Thoracic aorta (tissue), 2 donors: ENCODE measurements around the gene LPGAT1. TPM values are rescaled to one million over a fixed set of nuclear protein-coding genes. Genes with fewer than 3 reads are reported as not detected.
"Not testable (repeated sequence)": the region's sequence is repeated elsewhere in the genome, so short reads cannot be mapped to it uniquely, and the experiment has no call there.

Experiments
- ATAC-seq: fragments of 150-250 bp; one replicate; pipeline ENCODE4 v1.8.0; 2017; ENCODE audit warnings: low read depth; ENCODE audit not compliant: insufficient number of reproducible peaks, low FRiP score
- DNase-seq: peaks from one replicate; pipeline ENCODE4 v3.0.0-alpha.2; 2020; ENCODE audit warnings: low spot score
- H3K27ac ChIP-seq, 2 donors: fragments of 200-600 bp; sonication (generic); 1 replicate in 1 of 2; 2 replicates in 1 of 2; pipeline ENCODE4 v1.5.1; 2016; ENCODE audit warnings: mild to moderate bottlenecking in 2 of 2, moderate library complexity in 2 of 2
- H3K27me3 ChIP-seq: fragments of 200-600 bp; sonication (generic); replicated peaks from 2 replicates; pipeline ENCODE4 v1.6.0; 2016; ENCODE audit warnings: mild to moderate bottlenecking; ENCODE audit not compliant: insufficient read depth
- H3K36me3 ChIP-seq: fragments of 200-600 bp; sonication (generic); one replicate; pipeline ENCODE4 v1.5.1; 2016
- H3K4me1 ChIP-seq, 2 donors: fragments of 200-600 bp; sonication (generic); 1 replicate in 1 of 2; 2 replicates in 1 of 2; pipeline versions ENCODE4 v1.5.1 to v1.6.0; 2016; ENCODE audit warnings: low read depth in 2 of 2, mild to moderate bottlenecking in 1 of 2; ENCODE audit not compliant: control insufficient read depth in 1 of 2
- H3K4me3 ChIP-seq: fragments of 200-600 bp; sonication (generic); 2 replicates; pipeline ENCODE4 v1.5.1; 2016; ENCODE audit warnings: mild to moderate bottlenecking
- H3K9me3 ChIP-seq: fragments of 200-600 bp; sonication (generic); 2 replicates; pipeline ENCODE4 v1.5.1; 2016
- CTCF ChIP-seq: fragments of 200-600 bp; sonication (generic); IDR thresholded peaks from one replicate; pipeline ENCODE4 v1.5.1; 2019; ENCODE audit warnings: antibody characterized with exemption
- total RNA-seq, 2 donors: library from RNA; depleted of rRNA; stranded (reverse); fragments of >200 nt; gene quantifications; one replicate each; pipeline versions ENCODE4 v1.1.0 to v1.2.3, GENCODE V29; 2016

Gene LPGAT1
- total RNA-seq, 2 donors from 2014 or later = 32.5 to 48.0 TPM

- no peaks in the 10 kb centered on the region for H3K27me3 ChIP-seq
- H3K4me3 ChIP-seq = no peak overlapping the region
- H3K9me3 ChIP-seq = no peaks in the 10 kb centered on the region
- no peak for TF ChIP-seq CTCF
- ATAC-seq (no peak), DNase-seq (no peak)
- no peaks in the 10 kb centered on the region for H3K36me3 ChIP-seq
- no peak overlapping the region for H3K27ac ChIP-seq
- no peaks in the 10 kb centered on the region for H3K4me1 ChIP-seq
Observed at GRCh38 chr1:211874521-211875347, 44.2 kb upstream of the LPGAT1 start.

GRCh38 chr1:211873731-211874130 is 43.2 kb upstream of the LPGAT1 start:
- H3K9me3 ChIP-seq, DNase-seq, H3K27me3 ChIP-seq, H3K27ac ChIP-seq, H3K4me3 ChIP-seq, H3K36me3 ChIP-seq, H3K4me1 ChIP-seq, ATAC-seq: not testable (repeated sequence)

GRCh38 chr1:211870156-211870555 is 39.6 kb upstream of the LPGAT1 start:
- Histone ChIP-seq H3K4me3 (no peak overlapping the region), H3K27me3 (no peaks in the 10 kb centered on the region), H3K36me3 (no peaks in the 10 kb centered on the region), H3K9me3 (no peaks in the 10 kb centered on the region), H3K27ac (no peak overlapping the region), H3K4me1 (no peaks in the 10 kb centered on the region)
- ATAC-seq (no peak), DNase-seq (no peak)
- no peak for TF ChIP-seq CTCF

DNA sequence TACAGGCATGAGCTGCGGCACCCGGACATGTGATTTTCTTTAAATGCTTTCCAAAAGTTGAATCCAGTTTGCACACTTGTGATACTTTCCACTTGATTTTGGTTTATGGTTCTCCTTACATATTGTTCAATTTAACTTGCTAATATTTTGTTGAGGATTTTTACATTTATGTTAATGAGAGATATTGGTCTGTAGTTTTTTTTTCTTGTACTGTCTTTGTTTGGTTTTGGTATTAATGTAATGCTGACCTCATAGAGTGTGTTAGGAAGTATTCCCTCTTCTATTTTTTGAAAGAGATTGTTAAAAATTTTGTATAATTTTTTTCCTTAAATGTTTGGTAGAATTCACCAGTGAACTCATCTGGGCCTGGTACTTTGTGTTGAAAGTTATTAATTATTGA is 34.6 kb upstream of the LPGAT1 start:
- no peaks in the 10 kb centered on the region for H3K4me1 ChIP-seq
- no peak for TF ChIP-seq CTCF
- H3K4me3 ChIP-seq = no peak overlapping the region
- ATAC-seq (no peak), DNase-seq (no peak)
- H3K27me3 ChIP-seq = no peaks in the 10 kb centered on the region
- no peaks in the 10 kb centered on the region for H3K9me3 ChIP-seq
- H3K27ac ChIP-seq = no peak overlapping the region
- no peaks in the 10 kb centered on the region for H3K36me3 ChIP-seq

GRCh38 chr1:211859405-211859804 is 28.8 kb upstream of the LPGAT1 start:
- Histone ChIP-seq H3K36me3 (no peaks in the 10 kb centered on the region), H3K27ac (no peak overlapping the region), H3K27me3 (no peaks in the 10 kb centered on the region), H3K4me1 (no peaks in the 10 kb centered on the region), H3K9me3 (no peaks in the 10 kb centered on the region), H3K4me3 (no peak overlapping the region)
- TF ChIP-seq CTCF = no peak
- ATAC-seq (no peak), DNase-seq (no peak)

DNA sequence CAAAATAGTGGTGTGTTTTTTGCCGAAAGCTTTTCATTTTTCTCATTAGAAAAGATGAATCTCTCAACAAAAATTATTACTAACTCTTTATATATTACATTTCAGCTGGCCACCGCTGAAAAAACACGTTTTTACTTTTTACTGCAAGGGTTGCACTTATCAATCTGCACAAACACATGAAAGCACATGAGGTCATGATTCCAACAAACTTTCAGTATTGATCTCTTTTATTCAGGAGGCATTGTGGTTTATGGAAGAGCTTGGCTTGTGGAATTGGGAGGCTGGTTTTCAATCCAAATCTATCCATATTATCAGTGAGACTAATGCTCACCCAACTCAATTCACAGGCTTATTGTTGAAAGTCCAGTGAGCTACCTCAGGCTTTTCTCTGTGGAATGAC is 20.6 kb upstream of the LPGAT1 start:
- no peaks in the 10 kb centered on the region for H3K9me3 ChIP-seq
- H3K27ac ChIP-seq = no peak overlapping the region
- no peaks in the 10 kb centered on the region for H3K27me3 ChIP-seq
- H3K36me3 ChIP-seq = no peaks in the 10 kb centered on the region
- ATAC-seq (no peak), DNase-seq (no peak)
- H3K4me3 ChIP-seq = no peak overlapping the region
- no peak for TF ChIP-seq CTCF
- no peaks in the 10 kb centered on the region for H3K4me1 ChIP-seq
